ENCODE measurements around the gene NUMB.

Gene NUMB

DNA sequence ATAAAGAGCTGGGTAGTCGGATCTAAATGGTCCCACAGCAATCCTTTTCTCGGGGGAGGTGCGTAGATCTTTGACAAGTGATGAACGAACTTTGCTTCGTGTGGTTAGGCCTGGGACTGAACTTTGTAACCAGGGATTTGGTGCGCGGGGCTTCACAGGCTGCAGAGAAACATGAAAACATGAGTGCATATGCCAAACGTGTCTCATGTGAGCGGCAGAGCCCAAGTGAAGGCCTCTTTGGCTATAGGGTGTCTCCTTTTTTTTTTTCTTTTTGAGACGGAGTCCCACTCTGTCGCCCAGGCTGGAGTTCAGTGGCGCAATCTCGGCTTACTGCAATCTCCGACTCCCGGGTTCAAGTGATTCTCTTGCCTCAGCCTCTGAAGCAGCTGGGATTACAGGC, 20.3 kb upstream of the NUMB start:
- H3K9ac ChIP-seq (ENCODE audit: low read depth in 1 of 2, low read length in 2 of 2), result no peak overlapping the region
- H3K4me1 ChIP-seq (ENCODE audit: control insufficient read depth in 2 of 2, insufficient read depth in 2 of 2, low read length in 2 of 2), result no peaks in the 10 kb centered on the region
- no peaks in the 10 kb centered on the region for H3K27me3 ChIP-seq (ENCODE audit: control insufficient read depth in 2 of 2, insufficient read depth in 2 of 2, low read length in 2 of 2)
- H3K9me3 ChIP-seq (ENCODE audit: control insufficient read depth in 2 of 2, low read length in 2 of 2), result no peaks in the 10 kb centered on the region
- H3K4me3 ChIP-seq (ENCODE audit: low read length in 2 of 2), result no peak overlapping the region
- H3K36me3 ChIP-seq (ENCODE audit: control insufficient read depth in 2 of 2, insufficient read depth in 2 of 2, low read length in 2 of 2), result no peaks in the 10 kb centered on the region
- H3K27ac ChIP-seq (ENCODE audit: low read depth in 2 of 2, low read length in 2 of 2), result no peak overlapping the region

DNA sequence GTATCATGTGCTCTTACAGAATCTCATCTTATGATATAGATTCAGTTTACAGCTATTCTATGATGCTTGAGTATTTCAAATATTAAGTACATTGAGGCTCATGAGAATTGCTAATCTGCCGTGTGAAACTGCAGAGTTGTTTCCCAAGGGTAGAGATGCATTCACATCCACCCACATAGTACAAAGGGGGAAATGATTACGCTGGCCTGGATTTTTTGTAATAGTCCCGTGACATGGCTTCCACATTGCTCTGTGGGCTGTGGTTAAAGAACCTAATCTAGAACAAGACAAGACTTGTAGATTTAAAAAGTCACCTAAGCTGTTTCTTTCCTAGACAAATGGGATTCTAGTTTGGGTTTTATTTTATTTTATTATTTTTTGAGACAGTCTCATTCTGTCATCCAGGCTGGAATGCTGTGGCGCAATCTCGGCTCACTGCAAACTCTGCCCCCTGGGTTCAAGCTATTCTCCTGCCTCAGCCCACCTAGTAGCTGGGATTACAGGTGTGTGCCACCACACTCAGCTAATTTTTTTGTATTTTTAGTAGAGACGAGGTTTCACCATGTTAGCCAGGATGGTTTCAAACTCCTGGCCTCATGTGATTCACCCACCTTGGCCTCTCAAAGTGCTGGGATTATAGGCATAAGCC, 19.4 kb upstream of the NUMB start:
- H3K27me3 ChIP-seq (ENCODE audit: control insufficient read depth in 2 of 2, insufficient read depth in 2 of 2, low read length in 2 of 2), result no peaks in the 10 kb centered on the region
- no peaks in the 10 kb centered on the region for H3K36me3 ChIP-seq (ENCODE audit: control insufficient read depth in 2 of 2, insufficient read depth in 2 of 2, low read length in 2 of 2)
- H3K9ac ChIP-seq (ENCODE audit: low read depth in 1 of 2, low read length in 2 of 2), result no peak overlapping the region
- H3K4me3 ChIP-seq (ENCODE audit: low read length in 2 of 2), result no peak overlapping the region
- H3K4me1 ChIP-seq (ENCODE audit: control insufficient read depth in 2 of 2, insufficient read depth in 2 of 2, low read length in 2 of 2), result no peaks in the 10 kb centered on the region
- H3K27ac ChIP-seq (ENCODE audit: low read depth in 2 of 2, low read length in 2 of 2), result no peak overlapping the region
- H3K9me3 ChIP-seq (ENCODE audit: control insufficient read depth in 2 of 2, low read length in 2 of 2), result no peaks in the 10 kb centered on the region

DNA sequence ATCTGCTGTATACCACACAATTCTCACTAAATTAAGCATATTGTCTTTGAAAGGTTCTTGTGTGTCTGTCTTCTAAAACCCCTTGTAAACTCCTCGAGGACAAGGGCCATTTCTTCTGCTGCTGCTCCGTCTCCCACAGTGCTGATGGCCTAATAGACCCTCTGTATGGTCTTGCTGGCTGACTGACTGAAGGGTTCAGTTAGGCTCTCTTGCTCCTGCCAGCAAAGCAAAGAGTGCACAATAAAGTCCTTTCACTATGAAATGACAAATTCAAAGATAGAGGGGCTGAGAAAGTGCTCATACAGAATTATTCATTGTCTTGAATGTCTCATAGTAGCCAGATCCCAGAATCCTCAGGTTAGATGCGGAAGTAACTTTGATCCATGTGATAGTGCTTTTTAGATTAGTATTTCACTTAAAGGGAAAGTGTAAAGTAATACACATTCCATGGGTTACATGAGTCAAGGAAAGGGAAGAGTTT, 18.1 kb upstream of the NUMB start:
- Histone ChIP-seq H3K9ac (ENCODE audit: low read depth in 1 of 2, low read length in 2 of 2) (no peak overlapping the region), H3K4me1 (ENCODE audit: control insufficient read depth in 2 of 2, insufficient read depth in 2 of 2, low read length in 2 of 2) (peaks cover 0 to 2% of the 10 kb centered on the region in 2 donors), H3K36me3 (ENCODE audit: control insufficient read depth in 2 of 2, insufficient read depth in 2 of 2, low read length in 2 of 2) (no peaks in the 10 kb centered on the region), H3K9me3 (ENCODE audit: control insufficient read depth in 2 of 2, low read length in 2 of 2) (no peaks in the 10 kb centered on the region), H3K4me3 (ENCODE audit: low read length in 2 of 2) (no peak overlapping the region), H3K27me3 (ENCODE audit: control insufficient read depth in 2 of 2, insufficient read depth in 2 of 2, low read length in 2 of 2) (no peaks in the 10 kb centered on the region), H3K27ac (ENCODE audit: low read depth in 2 of 2, low read length in 2 of 2) (no peak overlapping the region)

DNA sequence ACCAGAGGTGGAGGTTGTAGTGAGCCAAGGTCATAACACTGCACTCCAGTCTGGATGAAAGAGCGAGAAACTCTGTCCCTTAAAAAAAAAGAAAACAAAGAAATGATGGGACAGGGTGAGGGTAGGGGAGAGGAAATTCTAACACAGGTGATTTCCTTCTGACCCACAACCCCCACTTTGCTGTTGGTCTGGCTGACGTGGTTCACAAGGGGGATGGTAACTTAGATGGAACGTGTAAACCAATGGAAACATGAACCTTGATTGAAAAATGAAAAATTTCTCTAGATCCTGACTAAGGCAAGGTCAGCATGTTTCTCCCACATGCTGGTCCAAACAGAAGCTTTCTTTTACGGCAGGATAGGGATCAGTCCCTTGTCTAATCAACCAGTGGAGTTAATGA, 16.6 kb upstream of the NUMB start:
- Histone ChIP-seq H3K4me3 (ENCODE audit: low read length in 2 of 2) (no peak overlapping the region), H3K9me3 (ENCODE audit: control insufficient read depth in 2 of 2, low read length in 2 of 2) (no peaks in the 10 kb centered on the region), H3K9ac (ENCODE audit: low read depth in 1 of 2, low read length in 2 of 2) (no peak overlapping the region), H3K4me1 (ENCODE audit: control insufficient read depth in 2 of 2, insufficient read depth in 2 of 2, low read length in 2 of 2) (peaks cover 0 to 2% of the 10 kb centered on the region in 2 donors), H3K27me3 (ENCODE audit: control insufficient read depth in 2 of 2, insufficient read depth in 2 of 2, low read length in 2 of 2) (no peaks in the 10 kb centered on the region), H3K36me3 (ENCODE audit: control insufficient read depth in 2 of 2, insufficient read depth in 2 of 2, low read length in 2 of 2) (no peaks in the 10 kb centered on the region), H3K27ac (ENCODE audit: low read depth in 2 of 2, low read length in 2 of 2) (no peak overlapping the region)

DNA sequence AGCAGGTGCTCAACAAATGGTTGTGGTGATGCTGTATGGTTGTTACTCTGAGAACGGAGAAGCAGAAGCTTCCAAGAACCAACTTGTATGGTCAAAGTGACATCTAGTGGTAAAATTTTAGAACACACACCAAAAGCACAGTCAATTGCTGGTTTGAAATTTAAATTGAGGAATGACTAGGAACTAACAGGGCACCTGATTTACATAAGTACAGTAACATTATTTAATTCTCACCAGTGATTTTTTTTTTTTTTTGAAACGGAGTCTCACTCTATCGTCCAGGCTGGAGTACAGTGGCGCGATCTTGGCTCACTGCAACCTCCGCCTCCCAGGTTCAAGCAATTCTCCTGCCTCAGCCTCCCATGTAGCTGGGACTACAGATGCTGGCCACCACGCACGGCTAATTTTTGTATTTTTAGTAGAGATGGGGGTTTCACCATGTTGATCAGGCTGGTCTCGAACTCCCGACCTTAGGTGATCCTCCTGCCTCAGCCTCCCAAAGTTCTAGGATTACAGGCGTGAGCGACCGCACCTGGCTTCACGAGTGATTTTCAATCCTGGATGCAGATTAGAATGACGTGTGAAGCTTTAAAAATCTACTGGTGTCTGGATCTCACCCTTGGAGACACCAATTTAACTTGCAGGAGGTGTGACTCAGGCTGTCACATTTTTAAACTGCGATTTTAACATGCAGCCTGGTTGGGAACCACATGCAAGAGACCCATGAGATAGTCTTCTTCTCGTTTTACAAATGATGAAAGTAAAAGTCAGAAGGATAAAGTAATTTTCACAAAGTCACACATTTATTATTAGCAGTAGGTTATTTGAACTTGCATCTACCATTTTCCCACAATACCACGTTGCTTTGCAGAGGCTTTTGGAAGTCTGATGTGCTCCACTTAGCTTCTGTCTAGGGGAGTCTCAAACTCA, 14.1 kb upstream of the NUMB start:
- peaks cover 0 to 2% of the 10 kb centered on the region in 2 donors for H3K4me1 ChIP-seq (ENCODE audit: control insufficient read depth in 2 of 2, insufficient read depth in 2 of 2, low read length in 2 of 2)
- no peak overlapping the region for H3K27ac ChIP-seq (ENCODE audit: low read depth in 2 of 2, low read length in 2 of 2)
- H3K4me3 ChIP-seq (ENCODE audit: low read length in 2 of 2), result no peak overlapping the region

DNA sequence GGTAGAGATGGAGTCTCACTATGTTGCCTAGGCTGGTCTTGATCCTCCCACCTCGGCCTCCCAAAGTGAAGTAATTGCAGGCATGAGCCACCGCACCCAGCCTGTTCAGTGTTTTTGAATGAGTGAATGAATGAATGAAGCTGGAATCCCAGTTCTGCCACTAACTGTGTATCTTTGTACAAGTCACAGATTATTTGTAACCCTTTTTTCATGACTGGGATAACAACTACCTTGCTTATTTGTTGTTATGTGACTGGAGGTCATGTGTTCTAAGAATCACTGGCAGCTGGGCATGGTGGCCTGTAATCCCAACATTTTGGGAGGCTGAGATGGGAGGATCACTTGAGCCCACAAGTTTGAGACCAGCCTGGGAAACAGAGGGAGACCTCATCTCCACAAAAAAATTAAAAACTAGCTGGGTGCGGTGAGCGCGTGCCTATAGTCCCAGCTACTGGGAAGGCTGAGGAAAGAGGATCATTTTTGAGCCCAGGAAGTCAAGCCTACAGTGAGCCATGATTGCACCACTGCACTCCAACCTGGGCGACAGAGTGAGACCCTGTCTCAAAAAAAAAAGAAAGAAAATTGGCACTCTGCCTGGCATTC, 13.3 kb upstream of the NUMB start:
- peaks cover 0 to 2% of the 10 kb centered on the region in 2 donors for H3K4me1 ChIP-seq (ENCODE audit: control insufficient read depth in 2 of 2, insufficient read depth in 2 of 2, low read length in 2 of 2)
- no peak overlapping the region for H3K27ac ChIP-seq (ENCODE audit: low read depth in 2 of 2, low read length in 2 of 2)
- H3K9me3 ChIP-seq (ENCODE audit: control insufficient read depth in 2 of 2, low read length in 2 of 2), result no peaks in the 10 kb centered on the region

More for the DNA sequence above, 14.1 kb upstream of the NUMB start:
- Histone ChIP-seq H3K9ac (ENCODE audit: low read depth in 1 of 2, low read length in 2 of 2) (no peak overlapping the region), H3K36me3 (ENCODE audit: control insufficient read depth in 2 of 2, insufficient read depth in 2 of 2, low read length in 2 of 2) (no peaks in the 10 kb centered on the region), H3K9me3 (ENCODE audit: control insufficient read depth in 2 of 2, low read length in 2 of 2) (no peaks in the 10 kb centered on the region), H3K27me3 (ENCODE audit: control insufficient read depth in 2 of 2, insufficient read depth in 2 of 2, low read length in 2 of 2) (no peaks in the 10 kb centered on the region)

DNA sequence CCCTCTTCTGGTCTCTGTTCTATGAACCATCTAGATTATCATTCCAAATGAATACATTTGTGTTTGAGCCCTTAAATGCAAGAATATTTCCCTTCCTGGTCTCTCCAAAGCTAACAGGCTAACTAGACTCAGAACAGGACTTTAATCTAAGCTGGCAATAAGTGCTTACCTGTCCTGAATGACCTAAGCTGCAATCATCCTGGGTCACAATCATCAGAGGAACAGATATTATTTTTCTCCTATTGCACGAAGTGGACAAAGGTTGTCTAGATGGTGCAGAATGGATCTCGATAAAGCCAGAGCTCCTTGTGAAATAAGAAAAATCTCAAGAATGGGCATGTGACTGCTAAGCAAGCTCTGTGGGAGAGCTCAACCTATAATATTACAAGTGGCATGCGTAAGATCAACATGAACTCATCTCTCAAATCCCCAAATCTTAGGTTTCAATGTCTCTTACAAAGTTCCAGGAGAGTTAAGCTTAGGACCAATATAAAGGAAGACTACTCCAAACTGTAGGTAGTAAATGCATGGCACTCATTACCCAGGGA, 10.6 kb upstream of the NUMB start:
- no peak overlapping the region for H3K4me3 ChIP-seq (ENCODE audit: low read length in 2 of 2)
- no peaks in the 10 kb centered on the region for H3K27me3 ChIP-seq (ENCODE audit: control insufficient read depth in 2 of 2, insufficient read depth in 2 of 2, low read length in 2 of 2)
- H3K4me1 ChIP-seq (ENCODE audit: control insufficient read depth in 2 of 2, insufficient read depth in 2 of 2, low read length in 2 of 2), result peaks cover 18 to 20% of the 10 kb centered on the region in 2 donors
- no peak overlapping the region for H3K9ac ChIP-seq (ENCODE audit: low read depth in 1 of 2, low read length in 2 of 2)
- no peaks in the 10 kb centered on the region for H3K36me3 ChIP-seq (ENCODE audit: control insufficient read depth in 2 of 2, insufficient read depth in 2 of 2, low read length in 2 of 2)
- no peak overlapping the region for H3K27ac ChIP-seq (ENCODE audit: low read depth in 2 of 2, low read length in 2 of 2)
- no peaks in the 10 kb centered on the region for H3K9me3 ChIP-seq (ENCODE audit: control insufficient read depth in 2 of 2, low read length in 2 of 2)

More for the DNA sequence above, 13.3 kb upstream of the NUMB start:
- Histone ChIP-seq H3K36me3 (ENCODE audit: control insufficient read depth in 2 of 2, insufficient read depth in 2 of 2, low read length in 2 of 2) (no peaks in the 10 kb centered on the region), H3K9ac (ENCODE audit: low read depth in 1 of 2, low read length in 2 of 2) (no peak overlapping the region), H3K4me3 (ENCODE audit: low read length in 2 of 2) (no peak overlapping the region), H3K27me3 (ENCODE audit: control insufficient read depth in 2 of 2, insufficient read depth in 2 of 2, low read length in 2 of 2) (no peaks in the 10 kb centered on the region)

DNA sequence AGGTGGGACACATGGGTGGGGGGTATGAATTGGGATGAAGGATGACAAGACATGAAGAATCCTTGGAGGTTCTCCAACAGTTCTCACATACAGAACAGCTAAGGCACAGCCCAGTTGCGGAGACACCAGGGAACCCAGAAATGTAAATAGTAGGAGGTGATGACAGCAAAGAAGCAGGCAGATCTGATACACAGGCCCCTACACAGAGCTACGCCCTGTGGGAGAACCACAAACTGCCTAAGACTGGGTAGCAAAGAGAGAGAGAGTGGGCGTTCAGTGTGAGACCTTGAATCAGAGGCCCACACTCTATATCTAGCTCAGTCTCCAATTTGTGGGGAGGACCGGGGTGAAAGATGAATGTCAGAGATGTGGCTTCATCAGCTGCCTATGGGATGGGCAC, 9.5 kb upstream of the NUMB start:
- H3K27ac ChIP-seq (ENCODE audit: low read depth in 2 of 2, low read length in 2 of 2), result no peak overlapping the region
- H3K36me3 ChIP-seq (ENCODE audit: control insufficient read depth in 2 of 2, insufficient read depth in 2 of 2, low read length in 2 of 2), result no peaks in the 10 kb centered on the region
- H3K9me3 ChIP-seq (ENCODE audit: control insufficient read depth in 2 of 2, low read length in 2 of 2), result no peaks in the 10 kb centered on the region
- peaks cover 27 to 31% of the 10 kb centered on the region in 2 donors for H3K4me1 ChIP-seq (ENCODE audit: control insufficient read depth in 2 of 2, insufficient read depth in 2 of 2, low read length in 2 of 2)
- no peak overlapping the region for H3K4me3 ChIP-seq (ENCODE audit: low read length in 2 of 2)
- no peaks in the 10 kb centered on the region for H3K27me3 ChIP-seq (ENCODE audit: control insufficient read depth in 2 of 2, insufficient read depth in 2 of 2, low read length in 2 of 2)
- H3K9ac ChIP-seq (ENCODE audit: low read depth in 1 of 2, low read length in 2 of 2), result no peak overlapping the region

DNA sequence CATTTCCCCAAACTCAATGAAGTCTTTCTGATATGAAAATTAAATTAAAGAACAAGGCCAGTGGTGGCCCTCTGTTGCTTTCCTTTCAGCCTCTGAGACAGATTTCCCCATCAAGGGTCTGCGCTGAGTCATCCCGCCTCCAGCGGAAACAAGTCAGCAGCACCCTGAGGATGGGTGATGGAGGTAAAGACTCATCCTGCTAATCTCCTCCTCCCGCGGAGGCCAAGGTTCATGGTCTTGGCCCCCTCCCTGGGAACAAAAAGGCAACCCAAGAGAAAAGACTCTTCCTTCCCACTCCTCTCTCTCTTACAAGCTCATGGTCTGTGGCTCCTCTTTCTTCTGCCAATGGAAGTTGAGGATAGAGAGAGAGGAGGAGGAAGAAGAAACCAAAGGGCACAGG, 9.0 kb upstream of the NUMB start:
- Histone ChIP-seq H3K36me3 (ENCODE audit: control insufficient read depth in 2 of 2, insufficient read depth in 2 of 2, low read length in 2 of 2) (no peaks in the 10 kb centered on the region), H3K9me3 (ENCODE audit: control insufficient read depth in 2 of 2, low read length in 2 of 2) (no peaks in the 10 kb centered on the region), H3K4me1 (ENCODE audit: control insufficient read depth in 2 of 2, insufficient read depth in 2 of 2, low read length in 2 of 2) (peaks cover 31 to 34% of the 10 kb centered on the region in 2 donors), H3K9ac (ENCODE audit: low read depth in 1 of 2, low read length in 2 of 2) (no peak overlapping the region), H3K4me3 (ENCODE audit: low read length in 2 of 2) (no peak overlapping the region), H3K27ac (ENCODE audit: low read depth in 2 of 2, low read length in 2 of 2) (no peak overlapping the region), H3K27me3 (ENCODE audit: control insufficient read depth in 2 of 2, insufficient read depth in 2 of 2, low read length in 2 of 2) (no peaks in the 10 kb centered on the region)

DNA sequence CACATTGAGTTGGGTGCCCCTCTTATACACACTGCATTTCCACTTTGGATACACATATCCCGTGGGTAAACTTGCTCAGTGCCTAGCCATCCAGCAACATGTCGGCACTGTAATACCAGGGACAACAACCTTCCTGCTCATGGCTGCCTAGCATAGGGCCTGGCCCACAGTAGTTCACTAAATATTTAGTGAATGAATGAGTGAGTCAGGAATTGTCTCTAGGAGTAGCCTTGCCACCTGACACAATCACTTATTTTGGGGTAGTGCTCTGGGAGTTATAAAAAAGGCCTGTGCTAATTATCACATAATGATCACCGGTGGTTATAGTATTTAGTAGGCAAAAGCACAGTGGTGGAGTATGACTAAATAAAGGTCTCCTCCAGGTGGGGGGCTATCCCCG, 8.5 kb upstream of the NUMB start:
- H3K9ac ChIP-seq (ENCODE audit: low read depth in 1 of 2, low read length in 2 of 2), result no peak overlapping the region
- no peaks in the 10 kb centered on the region for H3K27me3 ChIP-seq (ENCODE audit: control insufficient read depth in 2 of 2, insufficient read depth in 2 of 2, low read length in 2 of 2)
- H3K4me3 ChIP-seq (ENCODE audit: low read length in 2 of 2), result no peak overlapping the region
- H3K36me3 ChIP-seq (ENCODE audit: control insufficient read depth in 2 of 2, insufficient read depth in 2 of 2, low read length in 2 of 2), result no peaks in the 10 kb centered on the region
- no peak overlapping the region for H3K27ac ChIP-seq (ENCODE audit: low read depth in 2 of 2, low read length in 2 of 2)
- peaks cover 32 to 35% of the 10 kb centered on the region in 2 donors for H3K4me1 ChIP-seq (ENCODE audit: control insufficient read depth in 2 of 2, insufficient read depth in 2 of 2, low read length in 2 of 2)
- no peaks in the 10 kb centered on the region for H3K9me3 ChIP-seq (ENCODE audit: control insufficient read depth in 2 of 2, low read length in 2 of 2)

Measured in mucosa of rectum (tissue), 2 donors.